ENCODE measurements around the gene BCL3.

DNA sequence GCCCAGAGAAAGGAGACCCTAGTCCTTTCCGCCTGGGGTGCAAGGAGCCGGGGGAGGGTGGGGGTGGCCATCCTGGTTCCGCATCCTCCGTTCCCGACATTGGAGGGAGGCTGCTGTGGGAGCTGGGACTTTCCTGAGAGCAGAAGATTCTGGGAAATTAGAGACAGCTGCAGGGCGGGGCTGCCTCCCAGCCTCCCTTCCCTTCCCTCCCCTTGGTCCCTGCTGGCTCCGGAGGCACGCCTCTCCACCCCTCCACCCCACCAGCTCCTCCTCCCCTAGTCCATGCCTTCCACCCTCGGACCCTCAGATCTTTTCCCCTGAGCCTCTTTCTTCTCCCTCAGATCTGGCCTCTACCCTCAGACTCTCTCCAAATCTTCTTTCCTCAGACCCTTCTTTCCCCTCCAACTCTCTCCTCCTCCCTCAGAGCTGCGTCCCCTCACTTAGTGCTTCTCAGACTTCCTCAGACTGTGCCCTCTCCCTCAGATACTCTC, 3.1 kb upstream of the BCL3 start:
- no peak for TF ChIP-seq POLR2A (IDR thresholded peaks at IDR 0.05)
- TF ChIP-seq, protein P1, sequence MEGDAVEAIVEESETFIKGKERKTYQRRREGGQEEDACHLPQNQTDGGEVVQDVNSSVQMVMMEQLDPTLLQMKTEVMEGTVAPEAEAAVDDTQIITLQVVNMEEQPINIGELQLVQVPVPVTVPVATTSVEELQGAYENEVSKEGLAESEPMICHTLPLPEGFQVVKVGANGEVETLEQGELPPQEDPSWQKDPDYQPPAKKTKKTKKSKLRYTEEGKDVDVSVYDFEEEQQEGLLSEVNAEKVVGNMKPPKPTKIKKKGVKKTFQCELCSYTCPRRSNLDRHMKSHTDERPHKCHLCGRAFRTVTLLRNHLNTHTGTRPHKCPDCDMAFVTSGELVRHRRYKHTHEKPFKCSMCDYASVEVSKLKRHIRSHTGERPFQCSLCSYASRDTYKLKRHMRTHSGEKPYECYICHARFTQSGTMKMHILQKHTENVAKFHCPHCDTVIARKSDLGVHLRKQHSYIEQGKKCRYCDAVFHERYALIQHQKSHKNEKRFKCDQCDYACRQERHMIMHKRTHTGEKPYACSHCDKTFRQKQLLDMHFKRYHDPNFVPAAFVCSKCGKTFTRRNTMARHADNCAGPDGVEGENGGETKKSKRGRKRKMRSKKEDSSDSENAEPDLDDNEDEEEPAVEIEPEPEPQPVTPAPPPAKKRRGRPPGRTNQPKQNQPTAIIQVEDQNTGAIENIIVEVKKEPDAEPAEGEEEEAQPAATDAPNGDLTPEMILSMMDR (IDR thresholded peaks at IDR 0.05) = no peak
